Vagina (tissue), 2 donors: ENCODE data around the gene NOC3L. TPM values are rescaled to one million over a fixed set of nuclear protein-coding genes. Genes with fewer than 3 reads are reported as not detected.

Source experiments
- DNase-seq, 2 donors: peaks; one replicate each; pipeline ENCODE4 v3.0.0-alpha.2; 2017; ENCODE audit errors: extremely low spot score in 2 of 2
- H3K27ac ChIP-seq: fragments of 200-600 bp; sonication (generic); one replicate; pipeline ENCODE4 v1.5.1; 2019
- H3K27me3 ChIP-seq: fragments of 200-600 bp; sonication (generic); one replicate; pipeline ENCODE4 v1.5.1; 2019
- H3K36me3 ChIP-seq, 2 donors: fragments of 200-600 bp; sonication (generic); one replicate each; pipeline ENCODE4 v1.5.1; 2017 to 2019
- H3K4me1 ChIP-seq: fragments of 200-600 bp; sonication (generic); one replicate; pipeline ENCODE4 v1.5.1; 2019
- H3K4me3 ChIP-seq, 2 donors: fragments of 200-600 bp; sonication (generic); 1 replicate in 1 of 2; 2 replicates in 1 of 2; pipeline ENCODE4 v1.5.1; 2016 to 2019
- H3K9me3 ChIP-seq: fragments of 200-600 bp; sonication (generic); one replicate; pipeline ENCODE4 v1.5.1; 2019
- POLR2A ChIP-seq, 2 donors: fragments of 450-650 bp; IDR thresholded peaks; one replicate each; pipeline ENCODE4 v1.6.1; 2017; ENCODE audit warnings: antibody characterized with exemption in 2 of 2, mild to moderate bottlenecking in 2 of 2, moderate library complexity in 2 of 2
- POLR2AphosphoS5 ChIP-seq, 2 donors: sonication (generic); formaldehyde crosslinking; IDR thresholded peaks; one replicate each; pipeline ENCODE4 v1.9.0; 2017; ENCODE audit warnings: antibody characterized with exemption in 2 of 2, mild to moderate bottlenecking in 2 of 2, low read depth in 1 of 2; ENCODE audit not compliant: insufficient read depth in 1 of 2
- intact Hi-C: fragments of 100-400 bp; cut with DNase I; formaldehyde crosslinking; loops from one replicate; pipeline ENCODE4 v1.15.1; 2023
- total RNA-seq: library from RNA; depleted of rRNA; stranded (reverse); fragments of >200 nt; gene quantifications from one replicate; pipeline ENCODE4 v1.2.3, GENCODE V29; 2016
- TF ChIP-seq, protein P1 (sequence below), 3 experiments: fragments of 450-650 bp in 2 of 3; fragments of 200-600 bp in 1 of 3; sonication (generic) in 1 of 3; IDR thresholded peaks; one replicate each; pipeline ENCODE4 v1.5.1; 2017 to 2019; ENCODE audit warnings: antibody characterized with exemption in 3 of 3, mild to moderate bottlenecking in 2 of 3, moderate library complexity in 2 of 3

Gene NOC3L
- total RNA-seq, 1 donor from 2014 or later = 21.1 TPM

DNA sequence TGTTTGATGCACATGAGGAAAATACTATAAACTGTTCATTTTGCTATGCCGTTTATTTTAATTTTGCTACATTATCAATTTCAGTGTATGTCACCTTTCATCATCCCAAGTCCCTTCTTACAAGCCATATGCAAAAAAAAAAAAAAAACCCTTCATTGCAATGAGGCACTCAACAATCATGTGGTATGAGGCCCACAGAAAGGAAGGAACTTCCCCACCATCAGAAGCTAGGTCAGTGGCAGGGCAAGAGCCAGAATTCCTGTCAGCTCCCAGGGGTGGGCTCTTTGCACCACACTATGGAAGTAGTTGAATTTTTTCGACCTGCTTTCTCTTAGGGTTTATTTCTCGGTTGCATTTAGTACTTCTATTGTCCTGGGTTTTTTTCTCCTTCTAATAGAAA, 75.4 kb downstream of the NOC3L start:
- DNase-seq = no peak
- no peaks in the 10 kb centered on the region for H3K27me3 ChIP-seq
- intact Hi-C loops = no loop called here
- no peak overlapping the region for H3K4me3 ChIP-seq
- TF ChIP-seq POLR2AphosphoS5 (IDR thresholded peaks at IDR 0.05; ENCODE audit: insufficient read depth in 1 of 2, low read depth in 1 of 2) = peak in 1 of 2 donors; percentile 41
- TF ChIP-seq, protein P1, sequence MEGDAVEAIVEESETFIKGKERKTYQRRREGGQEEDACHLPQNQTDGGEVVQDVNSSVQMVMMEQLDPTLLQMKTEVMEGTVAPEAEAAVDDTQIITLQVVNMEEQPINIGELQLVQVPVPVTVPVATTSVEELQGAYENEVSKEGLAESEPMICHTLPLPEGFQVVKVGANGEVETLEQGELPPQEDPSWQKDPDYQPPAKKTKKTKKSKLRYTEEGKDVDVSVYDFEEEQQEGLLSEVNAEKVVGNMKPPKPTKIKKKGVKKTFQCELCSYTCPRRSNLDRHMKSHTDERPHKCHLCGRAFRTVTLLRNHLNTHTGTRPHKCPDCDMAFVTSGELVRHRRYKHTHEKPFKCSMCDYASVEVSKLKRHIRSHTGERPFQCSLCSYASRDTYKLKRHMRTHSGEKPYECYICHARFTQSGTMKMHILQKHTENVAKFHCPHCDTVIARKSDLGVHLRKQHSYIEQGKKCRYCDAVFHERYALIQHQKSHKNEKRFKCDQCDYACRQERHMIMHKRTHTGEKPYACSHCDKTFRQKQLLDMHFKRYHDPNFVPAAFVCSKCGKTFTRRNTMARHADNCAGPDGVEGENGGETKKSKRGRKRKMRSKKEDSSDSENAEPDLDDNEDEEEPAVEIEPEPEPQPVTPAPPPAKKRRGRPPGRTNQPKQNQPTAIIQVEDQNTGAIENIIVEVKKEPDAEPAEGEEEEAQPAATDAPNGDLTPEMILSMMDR (IDR thresholded peaks at IDR 0.05) = no peak
- TF ChIP-seq POLR2A (IDR thresholded peaks at IDR 0.05) = no peak
- no peaks in the 10 kb centered on the region for H3K36me3 ChIP-seq
- H3K27ac ChIP-seq = no peak overlapping the region
- H3K4me1 ChIP-seq = no peaks in the 10 kb centered on the region
- H3K9me3 ChIP-seq = no peaks in the 10 kb centered on the region

DNA sequence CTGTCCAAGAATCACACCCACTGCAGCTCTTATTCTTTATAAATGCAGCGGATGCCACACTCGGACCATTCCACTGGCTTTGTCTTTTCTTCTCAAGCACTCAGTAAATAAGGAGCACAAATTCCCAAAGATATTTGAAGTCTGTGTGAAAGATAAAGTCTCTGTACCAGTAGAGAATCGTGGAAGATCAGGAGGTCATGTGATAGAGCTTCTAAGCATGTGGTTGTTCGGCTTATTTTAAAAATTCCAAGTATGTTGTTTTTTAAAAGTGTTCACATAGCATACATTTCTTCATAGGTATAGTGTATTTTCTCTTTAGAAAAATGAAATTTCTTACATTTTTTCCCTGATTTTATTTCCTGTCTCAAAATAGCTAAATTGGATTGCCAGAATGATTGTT, 75.8 kb downstream of the NOC3L start:
- no peaks in the 10 kb centered on the region for H3K4me1 ChIP-seq
- TF ChIP-seq, protein P1 (IDR thresholded peaks at IDR 0.05) = no peak
- TF ChIP-seq POLR2A (IDR thresholded peaks at IDR 0.05) (no peak), POLR2AphosphoS5 (IDR thresholded peaks at IDR 0.05; ENCODE audit: insufficient read depth in 1 of 2, low read depth in 1 of 2) (no peak)
- no peaks in the 10 kb centered on the region for H3K27me3 ChIP-seq
- intact Hi-C loops = no loop called here
- H3K4me3 ChIP-seq = no peak overlapping the region
- H3K9me3 ChIP-seq = no peaks in the 10 kb centered on the region
- no peak overlapping the region for H3K27ac ChIP-seq
- DNase-seq = no peak
- no peaks in the 10 kb centered on the region for H3K36me3 ChIP-seq

DNA sequence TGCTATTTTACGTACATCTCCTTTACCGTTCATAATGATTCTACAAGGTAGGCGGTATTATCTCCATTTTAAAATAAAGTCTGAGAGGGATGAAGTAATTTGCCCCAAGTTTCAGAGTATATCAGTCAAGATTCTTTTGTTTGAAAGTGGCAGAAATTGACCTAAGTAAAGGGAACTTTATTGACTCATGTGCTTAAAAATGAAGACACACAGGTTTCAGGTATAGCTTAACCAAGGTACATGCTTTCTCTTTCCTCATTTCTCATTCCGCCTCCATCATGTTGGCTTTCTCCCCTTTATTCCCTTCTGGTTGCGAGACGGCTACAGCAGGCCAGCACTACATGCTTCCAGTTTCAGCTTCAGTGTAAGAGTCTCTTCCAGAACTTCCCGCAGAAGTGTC, 77.5 kb downstream of the NOC3L start:
- intact Hi-C loops = no loop called here
- DNase-seq = no peak
- H3K4me1 ChIP-seq = no peaks in the 10 kb centered on the region
- H3K36me3 ChIP-seq = no peaks in the 10 kb centered on the region
- H3K27ac ChIP-seq = no peak overlapping the region
- H3K4me3 ChIP-seq = no peak overlapping the region
- TF ChIP-seq, protein P1 (IDR thresholded peaks at IDR 0.05) = no peak
- TF ChIP-seq POLR2AphosphoS5 (IDR thresholded peaks at IDR 0.05; ENCODE audit: insufficient read depth in 1 of 2, low read depth in 1 of 2) (no peak), POLR2A (IDR thresholded peaks at IDR 0.05) (no peak)
- no peaks in the 10 kb centered on the region for H3K27me3 ChIP-seq
- no peaks in the 10 kb centered on the region for H3K9me3 ChIP-seq

Other genes with a start within 250 kb of the NOC3L start
- gene TBC1D12, start 39.6 kb upstream of the NOC3L start, total RNA-seq = 14.7 TPM
- 8.3 TPM for gene HELLS, start 182.8 kb upstream of the NOC3L start, total RNA-seq